ENCODE results near the gene DRD4. TPM values are rescaled to one million over a fixed set of nuclear protein-coding genes. Genes with fewer than 3 reads are reported as not detected.
"Not testable (repeated sequence)": the region's sequence is repeated elsewhere in the genome, so short reads cannot be mapped to it uniquely, and the experiment has no call there.

The DRD4 gene
- total and polyA plus RNA-seq, 4 donors: 1.3 to 3.4 (median 2.1) TPM; not detected in 1

DNA sequence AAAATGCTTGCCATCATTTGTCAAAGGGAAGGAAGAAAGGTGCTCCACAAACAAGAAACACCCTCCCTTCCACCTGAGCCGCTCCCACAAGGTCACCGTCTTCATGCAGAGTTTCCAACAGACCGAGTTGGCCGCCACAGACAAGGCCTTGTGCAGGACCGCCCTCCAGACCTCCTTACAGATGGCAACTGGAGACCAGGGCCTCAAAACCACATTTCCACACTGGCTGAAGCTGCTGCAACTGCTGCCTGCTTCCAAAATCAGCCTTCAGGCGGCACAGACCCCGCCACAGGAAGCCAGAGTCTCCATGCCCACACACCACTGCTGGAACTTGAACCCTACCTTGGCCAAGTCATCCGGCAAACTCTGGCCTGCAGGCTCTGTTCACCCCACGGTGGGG, 51.6 kb downstream of the DRD4 start:
- Histone ChIP-seq H3K9me3 (ENCODE audit: control insufficient read depth, low read length) (no peaks in the 10 kb centered on the region), H3K4me3 (ENCODE audit: low read length in 2 of 2) (no peak overlapping the region), H3K27me3 (ENCODE audit: control insufficient read depth in 1 of 2, insufficient read depth in 2 of 2, low read length in 1 of 2) (no peaks in the 10 kb centered on the region), H3K4me1 (ENCODE audit: control insufficient read depth in 1 of 2, insufficient read depth in 2 of 2, low read length in 2 of 2) (no peaks in the 10 kb centered on the region), H3K27ac (ENCODE audit: low read depth in 1 of 2, low read length in 2 of 2) (no peak overlapping the region), H3K36me3 (ENCODE audit: control insufficient read depth in 1 of 2, insufficient read depth in 2 of 2, low read length in 1 of 2) (peaks cover 0 to 4% of the 10 kb centered on the region in 2 donors)
- ATAC-seq (ENCODE audit: low FRiP score) (no peak), DNase-seq (no peak)
- intact Hi-C loops (cut with DNase I): no loop called here
- 91 to 92% methylated on average over 9 of the region's 9 CpGs for WGBS, 2 donors

DNA sequence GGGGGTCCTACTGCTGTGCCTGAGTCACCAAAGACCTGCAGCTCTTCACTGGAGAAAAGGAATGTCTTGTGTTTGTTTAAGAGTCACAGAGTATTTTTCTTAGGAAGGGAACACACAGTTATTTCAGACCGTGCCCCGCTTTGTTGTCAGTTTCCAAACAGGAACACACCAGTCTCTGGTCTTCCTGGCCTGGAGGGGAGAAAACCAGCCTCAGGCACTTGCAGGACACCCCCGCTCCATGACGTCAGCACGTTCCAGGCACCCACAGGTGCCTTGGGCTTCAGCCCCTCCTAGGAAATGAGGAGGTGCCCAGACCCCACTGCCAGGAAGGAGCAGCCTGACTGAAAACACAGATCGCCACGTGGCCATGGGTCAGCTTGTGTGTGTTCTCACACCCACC, 52.6 kb downstream of the DRD4 start:
- H3K4me1 ChIP-seq (ENCODE audit: control insufficient read depth in 1 of 2, insufficient read depth in 2 of 2, low read length in 2 of 2): no peaks in the 10 kb centered on the region
- no peak for ATAC-seq (ENCODE audit: low FRiP score)
- WGBS, 2 donors: 69 to 77% methylated on average over 7 of the region's 7 CpGs
- intact Hi-C loops (cut with DNase I): no loop called here
- H3K27me3 ChIP-seq (ENCODE audit: control insufficient read depth in 1 of 2, insufficient read depth in 2 of 2, low read length in 1 of 2): no peaks in the 10 kb centered on the region
- DNase-seq: no peak
- H3K27ac ChIP-seq (ENCODE audit: low read depth in 1 of 2, low read length in 2 of 2): no peak overlapping the region
- H3K9me3 ChIP-seq (ENCODE audit: control insufficient read depth, low read length): no peaks in the 10 kb centered on the region
- peaks cover 0 to 4% of the 10 kb centered on the region in 2 donors for H3K36me3 ChIP-seq (ENCODE audit: control insufficient read depth in 1 of 2, insufficient read depth in 2 of 2, low read length in 1 of 2)
- no peak overlapping the region for H3K4me3 ChIP-seq (ENCODE audit: low read length in 2 of 2)

DNA sequence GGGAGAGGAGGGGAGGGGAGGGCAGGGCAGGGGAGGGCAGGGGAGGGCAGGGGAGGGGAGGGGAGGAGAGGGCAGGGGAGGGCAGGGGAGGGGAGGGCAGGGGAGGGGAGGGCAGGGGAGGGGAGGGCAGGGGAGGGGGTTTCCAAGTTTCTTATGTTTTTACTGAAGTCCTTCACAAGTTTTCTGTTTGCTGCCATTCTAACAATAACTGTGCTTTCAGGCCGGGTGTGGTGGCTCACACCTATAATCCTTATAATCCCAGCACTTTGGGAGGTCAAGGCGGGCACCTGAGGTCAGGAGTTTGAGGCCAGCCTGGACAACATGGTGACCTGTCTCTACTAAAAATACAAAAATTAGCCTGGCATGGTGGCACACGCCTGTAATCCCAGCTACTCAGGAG, 53.2 kb downstream of the DRD4 start:
- intact Hi-C loops (cut with DNase I); ATAC-seq (ENCODE audit: low FRiP score): not testable (repeated sequence)
- 94 to 97% methylated on average over 3 of the region's 3 CpGs for WGBS, 2 donors

More for the DNA sequence above, 53.2 kb downstream of the DRD4 start:
- not testable (repeated sequence) for H3K4me3 ChIP-seq (ENCODE audit: low read length in 2 of 2); H3K27ac ChIP-seq (ENCODE audit: low read depth in 1 of 2, low read length in 2 of 2); DNase-seq; H3K27me3 ChIP-seq (ENCODE audit: control insufficient read depth in 1 of 2, insufficient read depth in 2 of 2, low read length in 1 of 2); H3K36me3 ChIP-seq (ENCODE audit: control insufficient read depth in 1 of 2, insufficient read depth in 2 of 2, low read length in 1 of 2); H3K4me1 ChIP-seq (ENCODE audit: control insufficient read depth in 1 of 2, insufficient read depth in 2 of 2, low read length in 2 of 2); H3K9me3 ChIP-seq (ENCODE audit: control insufficient read depth, low read length)

Other genes starting within 250 kb of the DRD4 start
- gene PKP3, start 243.1 kb upstream of the DRD4 start, total RNA-seq: under 1 TPM in 1 of 2 donors, not detected in 1; 0.42 TPM
- gene PKP3, start 243.1 kb upstream of the DRD4 start, polyA plus RNA-seq: 10 to 100 TPM in 1 of 2 donors, under 1 TPM in 1; 0.05 to 10.9 TPM
- 10 to 100 TPM; 19.8 to 47.8 TPM for gene SIGIRR, start 222.3 kb upstream of the DRD4 start, total RNA-seq
- 10 to 100 TPM; 27.8 to 52.7 TPM for gene SIGIRR, start 222.3 kb upstream of the DRD4 start, polyA plus RNA-seq
- 1 to 10 TPM; 1.3 to 2.8 TPM for gene ANO9, start 195.3 kb upstream of the DRD4 start, total RNA-seq
- 1 to 10 TPM in 1 of 2 donors, under 1 TPM in 1; 0.41 to 8.1 TPM for gene ANO9, start 195.3 kb upstream of the DRD4 start, polyA plus RNA-seq
- gene PTDSS2, start 187.0 kb upstream of the DRD4 start, total RNA-seq: 10 to 100 TPM; 19.2 to 34.1 TPM
- gene PTDSS2, start 187.0 kb upstream of the DRD4 start, polyA plus RNA-seq: 10 to 100 TPM; 10.1 to 47.6 TPM
- 100 to 1,000 TPM; 146 to 184 TPM for gene RNH1, start 130.0 kb upstream of the DRD4 start, total RNA-seq
- 100 to 1,000 TPM; 125 to 224 TPM for gene RNH1, start 130.0 kb upstream of the DRD4 start, polyA plus RNA-seq
- 10 to 100 TPM; 35.9 to 44.9 TPM for gene HRAS, start 101.7 kb upstream of the DRD4 start, total RNA-seq
- gene HRAS, start 101.7 kb upstream of the DRD4 start, polyA plus RNA-seq: 100 to 1,000 TPM in 1 of 2 donors, 10 to 100 TPM in 1; 75.9 to 142 TPM
- 1 to 10 TPM; 1.0 to 1.3 TPM for gene LRRC56, start 99.7 kb upstream of the DRD4 start, total RNA-seq
- gene LRRC56, start 99.7 kb upstream of the DRD4 start, polyA plus RNA-seq: 1 to 10 TPM in 1 of 2 donors, under 1 TPM in 1; 0.25 to 1.5 TPM
- gene LMNTD2, start 76.5 kb upstream of the DRD4 start, total RNA-seq: 1 to 10 TPM; 1.4 to 1.9 TPM
- gene LMNTD2, start 76.5 kb upstream of the DRD4 start, polyA plus RNA-seq: 1 to 10 TPM; 1.7 to 1.9 TPM
- gene RASSF7, start 76.3 kb upstream of the DRD4 start, total RNA-seq: 1 to 10 TPM; 5.6 to 8.5 TPM
- 1 to 10 TPM; 8.4 to 9.9 TPM for gene RASSF7, start 76.3 kb upstream of the DRD4 start, polyA plus RNA-seq
- 10 to 100 TPM; 26.6 to 32.4 TPM for gene PHRF1, start 60.8 kb upstream of the DRD4 start, total RNA-seq
- gene PHRF1, start 60.8 kb upstream of the DRD4 start, polyA plus RNA-seq: 10 to 100 TPM in 1 of 2 donors, 1 to 10 TPM in 1; 7.6 to 18.1 TPM
- gene IRF7, start 21.3 kb upstream of the DRD4 start, total RNA-seq: 10 to 100 TPM; 23.3 to 30.9 TPM
- 10 to 100 TPM; 13.4 to 29.3 TPM for gene IRF7, start 21.3 kb upstream of the DRD4 start, polyA plus RNA-seq
- not detected for gene CDHR5, start 12.3 kb upstream of the DRD4 start, total RNA-seq
- gene CDHR5, start 12.3 kb upstream of the DRD4 start, polyA plus RNA-seq: 10 to 100 TPM in 1 of 2 donors, under 1 TPM in 1; 0.79 to 39.8 TPM
- not detected for gene SCT, start 10.1 kb upstream of the DRD4 start, total RNA-seq
- not detected for gene SCT, start 10.1 kb upstream of the DRD4 start, polyA plus RNA-seq
- 10 to 100 TPM; 32.2 to 59.5 TPM for gene DEAF1, start 58.0 kb downstream of the DRD4 start, total RNA-seq
- gene DEAF1, start 58.0 kb downstream of the DRD4 start, polyA plus RNA-seq: 10 to 100 TPM; 15.7 to 53.0 TPM
- gene TMEM80, start 58.5 kb downstream of the DRD4 start, total RNA-seq: 10 to 100 TPM; 15.6 to 23.0 TPM
- 10 to 100 TPM in 1 of 2 donors, 1 to 10 TPM in 1; 8.4 to 31.2 TPM for gene TMEM80, start 58.5 kb downstream of the DRD4 start, polyA plus RNA-seq
- 10 to 100 TPM; 41.0 to 45.1 TPM for gene EPS8L2, start 69.0 kb downstream of the DRD4 start, total RNA-seq
- gene EPS8L2, start 69.0 kb downstream of the DRD4 start, polyA plus RNA-seq: 100 to 1,000 TPM in 1 of 2 donors, 10 to 100 TPM in 1; 64.6 to 102 TPM
- gene TALDO1, start 110.2 kb downstream of the DRD4 start, total RNA-seq: 100 to 1,000 TPM; 113 to 130 TPM
- gene TALDO1, start 110.2 kb downstream of the DRD4 start, polyA plus RNA-seq: 100 to 1,000 TPM; 122 to 187 TPM
- gene GATD1, start 140.2 kb downstream of the DRD4 start, total RNA-seq: 10 to 100 TPM; 36.1 to 52.7 TPM
- gene GATD1, start 140.2 kb downstream of the DRD4 start, polyA plus RNA-seq: 10 to 100 TPM in 1 of 2 donors, 1 to 10 TPM in 1; 9.6 to 32.5 TPM
- not detected for gene CEND1, start 152.8 kb downstream of the DRD4 start, total RNA-seq
- under 1 TPM in 1 of 2 donors, not detected in 1; 0.10 TPM for gene CEND1, start 152.8 kb downstream of the DRD4 start, polyA plus RNA-seq
- 10 to 100 TPM; 10.1 to 12.9 TPM for gene SLC25A22, start 161.0 kb downstream of the DRD4 start, total RNA-seq
- 1 to 10 TPM; 3.2 to 5.6 TPM for gene SLC25A22, start 161.0 kb downstream of the DRD4 start, polyA plus RNA-seq
- 10 to 100 TPM in 1 of 2 donors, 1 to 10 TPM in 1; 8.5 to 14.7 TPM for gene PIDD1, start 168.0 kb downstream of the DRD4 start, total RNA-seq
- 10 to 100 TPM; 15.3 to 71.4 TPM for gene PIDD1, start 168.0 kb downstream of the DRD4 start, polyA plus RNA-seq
- gene RPLP2, start 172.7 kb downstream of the DRD4 start, total RNA-seq: 1,000 to 10,000 TPM; 1,300 to 1,387 TPM
- gene RPLP2, start 172.7 kb downstream of the DRD4 start, polyA plus RNA-seq: 1,000 to 10,000 TPM; 1,256 to 1,452 TPM
- 100 to 1,000 TPM; 116 to 121 TPM for gene PNPLA2, start 181.6 kb downstream of the DRD4 start, total RNA-seq
- gene PNPLA2, start 181.6 kb downstream of the DRD4 start, polyA plus RNA-seq: 100 to 1,000 TPM in 1 of 2 donors, 10 to 100 TPM in 1; 33.7 to 240 TPM
- 10 to 100 TPM in 1 of 2 donors, 1 to 10 TPM in 1; 2.2 to 10.0 TPM for gene CRACR2B, start 190.7 kb downstream of the DRD4 start, total RNA-seq
- gene CRACR2B, start 190.7 kb downstream of the DRD4 start, polyA plus RNA-seq: 10 to 100 TPM in 1 of 2 donors, 1 to 10 TPM in 1; 4.8 to 10.5 TPM
- 100 to 1,000 TPM; 620 to 681 TPM for gene CD151, start 195.7 kb downstream of the DRD4 start, total RNA-seq
- gene CD151, start 195.7 kb downstream of the DRD4 start, polyA plus RNA-seq: 1,000 to 10,000 TPM in 1 of 2 donors, 100 to 1,000 TPM in 1; 860 to 1,186 TPM
- gene POLR2L, start 205.3 kb downstream of the DRD4 start, total RNA-seq: 10 to 100 TPM; 57.5 to 69.2 TPM
- 100 to 1,000 TPM; 140 to 152 TPM for gene POLR2L, start 205.3 kb downstream of the DRD4 start, polyA plus RNA-seq
- 10 to 100 TPM; 42.9 to 95.1 TPM for gene TSPAN4, start 205.6 kb downstream of the DRD4 start, total RNA-seq
- gene TSPAN4, start 205.6 kb downstream of the DRD4 start, polyA plus RNA-seq: 10 to 100 TPM; 28.4 to 79.1 TPM